Inflammatory macrophage treated with lipopolysaccharide for 4 hours (primary cell): ENCODE data around the gene PGM5.

Experiments used
- DNase-seq: peaks from one replicate; pipeline ENCODE4 v3.0.0-alpha.2; 2020

Gene PGM5

GRCh38 chr9:68498816-68499215 is 142.4 kb downstream of the PGM5 start:
- DNase-seq = no peak

GRCh38 chr9:68500457-68501381 is 144.3 kb downstream of the PGM5 start:
- peak; percentile 18 for DNase-seq

GRCh38 chr9:68502279-68502678 is 145.9 kb downstream of the PGM5 start:
- DNase-seq = no peak

- peak; percentile 75 for DNase-seq
These were observed 149.4 kb downstream of the PGM5 start for GRCh38 chr9:68505681-68506409.

GRCh38 chr9:68506551-68506950 is 150.1 kb downstream of the PGM5 start:
- peak; percentile 58 for DNase-seq

- peak; percentile 29 for DNase-seq
These were observed 150.9 kb downstream of the PGM5 start for GRCh38 chr9:68507130-68507805.

- no peak for DNase-seq
These were observed 151.4 kb downstream of the PGM5 start for GRCh38 chr9:68507806-68508145.

- no peak for DNase-seq
These were observed 152.1 kb downstream of the PGM5 start for GRCh38 chr9:68508547-68508946.

GRCh38 chr9:68509689-68510088 is 153.3 kb downstream of the PGM5 start:
- DNase-seq = no peak

GRCh38 chr9:68513385-68513784 is 157.0 kb downstream of the PGM5 start:
- no peak for DNase-seq

- no peak for DNase-seq
These were observed 157.6 kb downstream of the PGM5 start for GRCh38 chr9:68513981-68514380.

GRCh38 chr9:68515326-68516017 is 159.1 kb downstream of the PGM5 start:
- peak; percentile 27 for DNase-seq

- peak; percentile 80 for DNase-seq
These were observed 165.7 kb downstream of the PGM5 start for GRCh38 chr9:68522131-68522530.

GRCh38 chr9:68522954-68523353 is 166.5 kb downstream of the PGM5 start:
- DNase-seq = no peak

GRCh38 chr9:68523367-68523936 is 167.0 kb downstream of the PGM5 start:
- DNase-seq = no peak

- DNase-seq = peak; percentile 57
These were observed 174.2 kb downstream of the PGM5 start for GRCh38 chr9:68530618-68531017.

- DNase-seq = peak; percentile 49
These were observed 175.7 kb downstream of the PGM5 start for GRCh38 chr9:68532131-68532530.

- no peak for DNase-seq
These were observed 177.3 kb downstream of the PGM5 start for GRCh38 chr9:68533678-68534077.

- DNase-seq = no peak
These were observed 180.6 kb downstream of the PGM5 start for GRCh38 chr9:68536876-68537615.

GRCh38 chr9:68537616-68537880 is 181.1 kb downstream of the PGM5 start:
- DNase-seq = no peak

- DNase-seq = no peak
These were observed 181.8 kb downstream of the PGM5 start for GRCh38 chr9:68538200-68538599.
